ENCODE measurements around the gene BRINP3. TPM values are rescaled to one million over a fixed set of nuclear protein-coding genes. Genes with fewer than 3 reads are reported as not detected.
A peak's percentile ranks its signal among the peaks of the same experiment; 100 is the strongest.

Gene BRINP3
- total RNA-seq, 2 donors from 2014 or later, result 3.0 to 17.0 TPM

DNA sequence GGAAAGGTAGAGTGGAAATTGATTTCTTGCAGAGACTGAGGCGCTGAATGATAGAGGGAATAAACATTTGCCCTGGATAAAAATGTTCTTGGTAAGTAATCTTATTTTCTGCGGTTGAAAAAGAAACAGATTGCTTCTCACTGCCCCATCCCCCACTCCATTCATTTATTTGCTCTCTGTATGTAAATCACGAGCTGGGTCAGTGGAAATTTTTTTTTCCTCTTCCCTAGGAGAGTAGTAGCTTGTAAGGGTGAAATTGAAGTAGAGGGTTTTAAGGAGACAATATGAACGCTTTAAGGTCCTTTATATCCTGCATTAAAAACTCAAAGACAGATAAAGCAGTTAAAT lies 1.4 kb upstream of the BRINP3 start:
- no peaks in the 10 kb centered on the region for H3K9me3 ChIP-seq
- DNase-seq (ENCODE audit: low spot score), result no peak
- H3K36me3 ChIP-seq, result no peaks in the 10 kb centered on the region
- no peak for TF ChIP-seq POLR2A (IDR thresholded peaks at IDR 0.05)
- TF ChIP-seq CTCF (IDR thresholded peaks at IDR 0.05), result no peak
- TF ChIP-seq POLR2AphosphoS5 (IDR thresholded peaks at IDR 0.05), result no peak
- no peaks in the 10 kb centered on the region for H3K27me3 ChIP-seq (replicated peaks; ENCODE audit: insufficient read depth)
- H3K4me1 ChIP-seq (replicated peaks), result no peaks in the 10 kb centered on the region
- intact Hi-C loops (cut with DNase I), result no loop called here
- H3K27ac ChIP-seq, result peak overlapping the region; percentile 49 to 68
- 9% methylated on average over 4 of the region's 4 CpGs for WGBS
- H3K4me3 ChIP-seq, result peak overlapping the region; percentile 31 to 34

DNA sequence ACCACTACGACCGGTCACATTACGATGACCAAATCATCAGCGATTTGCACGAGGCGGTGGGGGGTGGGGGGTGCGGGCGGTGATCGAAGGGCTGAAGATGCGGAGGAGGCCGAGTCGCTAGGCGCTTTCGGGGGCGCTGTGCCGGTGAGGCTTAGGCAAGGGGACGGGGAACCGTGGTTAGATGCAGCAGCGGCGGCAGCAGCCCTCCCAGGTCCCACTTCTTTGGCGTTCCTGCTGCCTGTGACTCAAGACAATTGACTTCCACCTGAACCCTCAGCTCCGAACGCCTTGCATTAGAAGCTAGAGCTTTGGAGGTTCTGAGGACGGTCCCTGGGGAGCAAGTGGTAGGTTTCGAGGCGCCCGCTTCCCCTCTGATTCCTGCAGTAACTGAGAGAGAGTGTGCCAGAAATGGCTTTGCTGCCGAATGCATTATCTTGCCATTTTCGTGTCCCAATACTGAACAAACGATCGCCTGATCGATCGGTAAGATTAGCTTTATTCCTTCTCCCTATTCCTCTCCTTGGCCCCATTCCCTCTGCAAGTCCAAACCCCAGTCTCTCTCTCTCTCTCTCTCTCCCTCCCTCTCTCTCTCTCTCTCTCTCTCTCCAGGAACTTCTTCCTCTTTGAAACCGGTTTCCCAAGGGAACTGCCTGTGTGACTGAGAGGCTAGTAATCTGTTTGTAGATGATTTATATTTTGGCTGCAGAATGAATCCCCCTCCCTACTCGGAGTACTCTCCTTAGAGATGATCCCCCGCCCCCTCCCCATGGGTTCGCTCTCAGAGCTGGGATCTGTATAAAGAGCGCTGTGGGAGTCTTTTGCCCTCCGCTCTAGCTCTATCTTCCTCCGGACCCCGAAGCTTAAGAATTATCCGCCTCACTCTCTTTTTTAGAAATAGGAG lies 735 bp upstream of the BRINP3 start:
- Histone ChIP-seq H3K36me3 (no peaks in the 10 kb centered on the region), H3K4me1 (replicated peaks) (no peaks in the 10 kb centered on the region), H3K9me3 (no peaks in the 10 kb centered on the region), H3K27ac (peak overlapping the region; percentile 49 to 68), H3K27me3 (replicated peaks; ENCODE audit: insufficient read depth) (no peaks in the 10 kb centered on the region), H3K4me3 (peak overlapping the region; percentile 31 to 34)
- TF ChIP-seq POLR2AphosphoS5 (IDR thresholded peaks at IDR 0.05) (no peak), CTCF (IDR thresholded peaks at IDR 0.05) (peak in 1 of 4 experiments; percentile 30), POLR2A (IDR thresholded peaks at IDR 0.05) (no peak)
- intact Hi-C loops (cut with DNase I), result no loop called here
- DNase-seq (ENCODE audit: low spot score), result peak; percentile 12
- 2% methylated on average over 42 of the region's 42 CpGs for WGBS

DNA sequence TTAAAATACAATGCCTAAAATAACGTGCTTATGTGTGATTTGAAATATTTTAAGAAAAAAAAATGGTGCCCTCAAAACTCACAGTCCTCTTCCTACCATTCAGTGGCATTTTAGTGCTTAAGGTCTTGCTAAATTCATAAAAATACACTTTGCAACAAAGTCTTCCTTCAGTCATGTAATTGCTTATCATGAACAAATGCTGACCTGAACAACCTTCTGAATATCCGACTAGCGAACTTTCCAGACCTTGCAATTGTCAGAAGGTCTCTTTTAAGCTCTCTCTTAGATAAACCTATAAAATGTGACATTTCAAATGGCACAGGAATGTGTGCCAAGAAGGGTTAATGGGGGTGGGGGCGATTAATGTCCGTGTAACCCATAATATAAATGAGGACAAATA lies 858 bp downstream of the BRINP3 start:
- Histone ChIP-seq H3K9me3 (no peaks in the 10 kb centered on the region), H3K36me3 (no peaks in the 10 kb centered on the region), H3K27ac (peak overlapping the region; percentile 20 to 68), H3K4me1 (replicated peaks) (no peaks in the 10 kb centered on the region), H3K27me3 (replicated peaks; ENCODE audit: insufficient read depth) (no peaks in the 10 kb centered on the region), H3K4me3 (peak overlapping the region in 1 of 2 donors; percentile 34)
- 31% methylated on average over 5 of the region's 5 CpGs for WGBS
- DNase-seq (ENCODE audit: low spot score), result no peak
- TF ChIP-seq CTCF (IDR thresholded peaks at IDR 0.05) (no peak), POLR2A (IDR thresholded peaks at IDR 0.05) (no peak), POLR2AphosphoS5 (IDR thresholded peaks at IDR 0.05) (no peak)
- intact Hi-C loops (cut with DNase I), result no loop called here

DNA sequence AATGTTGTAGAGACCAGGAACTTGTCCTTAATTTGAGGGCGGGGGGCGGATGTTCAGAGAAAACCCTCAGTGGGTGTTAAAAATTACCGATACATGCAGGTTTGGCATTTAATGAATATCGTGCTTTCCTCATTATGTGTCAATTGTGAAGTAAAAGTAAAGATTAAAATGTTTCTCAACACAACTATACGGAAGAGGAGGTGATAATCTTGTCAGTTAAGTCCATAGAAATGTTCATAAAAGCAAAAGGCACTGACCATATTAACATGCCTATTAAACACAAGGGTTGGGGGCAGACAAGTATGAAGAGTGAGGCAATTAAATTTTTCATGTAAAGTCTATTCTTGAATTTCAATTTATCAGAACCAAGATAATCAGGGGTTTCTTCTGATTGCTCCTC lies 1.3 kb downstream of the BRINP3 start:
- H3K36me3 ChIP-seq, result no peaks in the 10 kb centered on the region
- DNase-seq (ENCODE audit: low spot score), result no peak
- peak overlapping the region; percentile 25 to 34 for H3K4me3 ChIP-seq
- intact Hi-C loops (cut with DNase I), result no loop called here
- no peaks in the 10 kb centered on the region for H3K4me1 ChIP-seq (replicated peaks)
- no peaks in the 10 kb centered on the region for H3K27me3 ChIP-seq (replicated peaks; ENCODE audit: insufficient read depth)
- peak overlapping the region; percentile 55 to 68 for H3K27ac ChIP-seq
- TF ChIP-seq POLR2A (IDR thresholded peaks at IDR 0.05) (no peak), CTCF (IDR thresholded peaks at IDR 0.05) (no peak), POLR2AphosphoS5 (IDR thresholded peaks at IDR 0.05) (no peak)
- no peaks in the 10 kb centered on the region for H3K9me3 ChIP-seq
- 33% methylated on average over 5 of the region's 5 CpGs for WGBS
